Liver (tissue), 3 donors: Measurements from ENCODE around the gene DAND5.
"Not testable (repeated sequence)": the region's sequence is repeated elsewhere in the genome, so short reads cannot be mapped to it uniquely, and the experiment has no call there.

ENCODE experiments used
- EGR1 ChIP-seq, 2 donors: IDR thresholded peaks; 2 replicates each; pipeline ENCODE4 v1.6.1; 2016 to 2018; ENCODE audit warnings: antibody characterized with exemption in 2 of 2, low read depth in 2 of 2
- GABPA ChIP-seq, 2 donors: IDR thresholded peaks in 1 of 2; conservative IDR thresholded peaks in 1 of 2; 2 replicates each; pipeline ENCODE4 v1.6.1; 2016; ENCODE audit warnings: antibody characterized with exemption in 2 of 2, mild to moderate bottlenecking in 1 of 2, moderate library complexity in 1 of 2
- RAD21 ChIP-seq, 2 donors: IDR thresholded peaks; 2 replicates each; pipeline ENCODE4 v1.6.1; 2016; ENCODE audit warnings: antibody characterized with exemption in 2 of 2, mild to moderate bottlenecking in 2 of 2
- RXRA ChIP-seq, 2 donors: IDR thresholded peaks; 2 replicates each; pipeline ENCODE4 v1.6.1; 2017 to 2018; ENCODE audit warnings: antibody characterized with exemption in 2 of 2, mild to moderate bottlenecking in 1 of 2
- TAF1 ChIP-seq: conservative IDR thresholded peaks from 2 replicates; pipeline ENCODE4 v1.6.1; 2016; ENCODE audit warnings: antibody characterized with exemption, mild to moderate bottlenecking
- YY1 ChIP-seq: IDR thresholded peaks from 2 replicates; pipeline ENCODE4 v1.6.1; 2016; ENCODE audit warnings: antibody characterized with exemption, mild to moderate bottlenecking
- ZBTB33 ChIP-seq: IDR thresholded peaks from 2 replicates; pipeline ENCODE4 v1.6.1; 2016; ENCODE audit warnings: antibody characterized with exemption
- TF ChIP-seq, protein P1 (sequence below): fragments of 150-350 bp; IDR thresholded peaks from 2 replicates; pipeline ENCODE4 v1.5.1; 2017; ENCODE audit warnings: improper control_type of control experiment, low read depth, low read length; ENCODE audit not compliant: missing input control
- TF ChIP-seq, protein P2 (sequence below): IDR thresholded peaks from 2 replicates; pipeline ENCODE4 v1.6.1; 2016; ENCODE audit warnings: antibody characterized with exemption, mild to moderate bottlenecking
- donor health status: healthy.
- donor health status: healthy.

DNA sequence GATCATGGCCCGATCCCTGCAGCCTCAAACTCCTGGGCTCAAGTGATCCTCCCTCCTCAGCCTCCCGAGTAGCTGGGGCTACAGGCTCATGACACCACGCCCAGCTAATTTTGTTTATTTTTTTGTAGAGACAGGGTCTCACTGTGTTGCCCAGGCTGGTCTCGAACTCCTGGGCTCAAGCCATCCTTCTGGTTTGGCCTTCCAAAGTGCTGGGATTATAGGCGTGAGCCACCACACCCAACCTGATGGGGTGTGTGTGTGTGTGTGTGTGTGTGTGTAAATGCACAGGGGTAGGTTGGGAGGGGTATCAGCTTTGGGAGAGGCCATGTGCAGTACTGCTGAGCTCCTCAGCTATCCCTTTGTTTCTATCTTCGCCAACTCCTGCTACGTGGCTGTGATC lies 6.7 kb downstream of the DAND5 start:
- TF ChIP-seq, protein P1, sequence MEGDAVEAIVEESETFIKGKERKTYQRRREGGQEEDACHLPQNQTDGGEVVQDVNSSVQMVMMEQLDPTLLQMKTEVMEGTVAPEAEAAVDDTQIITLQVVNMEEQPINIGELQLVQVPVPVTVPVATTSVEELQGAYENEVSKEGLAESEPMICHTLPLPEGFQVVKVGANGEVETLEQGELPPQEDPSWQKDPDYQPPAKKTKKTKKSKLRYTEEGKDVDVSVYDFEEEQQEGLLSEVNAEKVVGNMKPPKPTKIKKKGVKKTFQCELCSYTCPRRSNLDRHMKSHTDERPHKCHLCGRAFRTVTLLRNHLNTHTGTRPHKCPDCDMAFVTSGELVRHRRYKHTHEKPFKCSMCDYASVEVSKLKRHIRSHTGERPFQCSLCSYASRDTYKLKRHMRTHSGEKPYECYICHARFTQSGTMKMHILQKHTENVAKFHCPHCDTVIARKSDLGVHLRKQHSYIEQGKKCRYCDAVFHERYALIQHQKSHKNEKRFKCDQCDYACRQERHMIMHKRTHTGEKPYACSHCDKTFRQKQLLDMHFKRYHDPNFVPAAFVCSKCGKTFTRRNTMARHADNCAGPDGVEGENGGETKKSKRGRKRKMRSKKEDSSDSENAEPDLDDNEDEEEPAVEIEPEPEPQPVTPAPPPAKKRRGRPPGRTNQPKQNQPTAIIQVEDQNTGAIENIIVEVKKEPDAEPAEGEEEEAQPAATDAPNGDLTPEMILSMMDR: not testable (repeated sequence)
- TF ChIP-seq ZBTB33; RXRA (IDR thresholded peaks at IDR 0.05); TAF1; YY1; RAD21 (IDR thresholded peaks at IDR 0.05); GABPA (IDR thresholded peaks at IDR 0.05 in 1 of 2, conservative IDR thresholded peaks at IDR 0.05 in 1 of 2); EGR1 (IDR thresholded peaks at IDR 0.05; ENCODE audit: low read depth in 2 of 2): not testable (repeated sequence)
- TF ChIP-seq, protein P2, sequence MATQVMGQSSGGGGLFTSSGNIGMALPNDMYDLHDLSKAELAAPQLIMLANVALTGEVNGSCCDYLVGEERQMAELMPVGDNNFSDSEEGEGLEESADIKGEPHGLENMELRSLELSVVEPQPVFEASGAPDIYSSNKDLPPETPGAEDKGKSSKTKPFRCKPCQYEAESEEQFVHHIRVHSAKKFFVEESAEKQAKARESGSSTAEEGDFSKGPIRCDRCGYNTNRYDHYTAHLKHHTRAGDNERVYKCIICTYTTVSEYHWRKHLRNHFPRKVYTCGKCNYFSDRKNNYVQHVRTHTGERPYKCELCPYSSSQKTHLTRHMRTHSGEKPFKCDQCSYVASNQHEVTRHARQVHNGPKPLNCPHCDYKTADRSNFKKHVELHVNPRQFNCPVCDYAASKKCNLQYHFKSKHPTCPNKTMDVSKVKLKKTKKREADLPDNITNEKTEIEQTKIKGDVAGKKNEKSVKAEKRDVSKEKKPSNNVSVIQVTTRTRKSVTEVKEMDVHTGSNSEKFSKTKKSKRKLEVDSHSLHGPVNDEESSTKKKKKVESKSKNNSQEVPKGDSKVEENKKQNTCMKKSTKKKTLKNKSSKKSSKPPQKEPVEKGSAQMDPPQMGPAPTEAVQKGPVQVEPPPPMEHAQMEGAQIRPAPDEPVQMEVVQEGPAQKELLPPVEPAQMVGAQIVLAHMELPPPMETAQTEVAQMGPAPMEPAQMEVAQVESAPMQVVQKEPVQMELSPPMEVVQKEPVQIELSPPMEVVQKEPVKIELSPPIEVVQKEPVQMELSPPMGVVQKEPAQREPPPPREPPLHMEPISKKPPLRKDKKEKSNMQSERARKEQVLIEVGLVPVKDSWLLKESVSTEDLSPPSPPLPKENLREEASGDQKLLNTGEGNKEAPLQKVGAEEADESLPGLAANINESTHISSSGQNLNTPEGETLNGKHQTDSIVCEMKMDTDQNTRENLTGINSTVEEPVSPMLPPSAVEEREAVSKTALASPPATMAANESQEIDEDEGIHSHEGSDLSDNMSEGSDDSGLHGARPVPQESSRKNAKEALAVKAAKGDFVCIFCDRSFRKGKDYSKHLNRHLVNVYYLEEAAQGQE: not testable (repeated sequence)
